Keratinocyte (primary cell): ENCODE data around the gene SPCS3.

ENCODE experiments used
- CTCF ChIP-seq, 3 experiments: IDR thresholded peaks in 1 of 3; conservative IDR thresholded peaks in 1 of 3; optimal IDR thresholded peaks in 1 of 3; 2 replicates in 2 of 3; 3 replicates in 1 of 3; pipeline versions ENCODE3 to v1.5.1; 2011; ENCODE audit warnings: low read length in 3 of 3, mild to moderate bottlenecking in 3 of 3, moderate library complexity in 2 of 3, control low read depth in 1 of 3, inconsistent platforms in 1 of 3; ENCODE audit not compliant: insufficient read depth in 2 of 3; ENCODE audit errors: extremely low read depth in 1 of 3
- EZH2 ChIP-seq: IDR thresholded peaks from one replicate; pipeline ENCODE4 v1.6.1; 2012; ENCODE audit warnings: inconsistent platforms, mild to moderate bottlenecking, low read length, moderate library complexity

- TF ChIP-seq CTCF (optimal IDR thresholded peaks at IDR 0.05 in 1 of 3, IDR thresholded peaks at IDR 0.05 in 1 of 3, conservative IDR thresholded peaks at IDR 0.05 in 1 of 3; ENCODE audit: extremely low read depth in 1 of 3, insufficient read depth in 2 of 3, low read length in 3 of 3) = no peak
- TF ChIP-seq EZH2 = no peak
Observed at GRCh38 chr4:176309772-176310171, 10.0 kb upstream of the SPCS3 start.
